Activated naive CD4-positive, alpha-beta T cell treated with anti-CD3 and anti-CD28 coated beads, Interleukin-2, amount 50 U/mL, for 24 hours (primary cell): Measurements from ENCODE around the gene CD82.
"Not testable (repeated sequence)": the region's sequence is repeated elsewhere in the genome, so short reads cannot be mapped to it uniquely, and the experiment has no call there.

Experiments used
- H3K27ac Mint-ChIP-seq: one replicate; pipeline ENCODE4 v1.8.0; 2021; ENCODE audit warnings: mild to moderate bottlenecking, mixed read lengths
- H3K27me3 Mint-ChIP-seq: one replicate; pipeline ENCODE4 v1.8.0; 2021; ENCODE audit warnings: mixed read lengths
- H3K36me3 Mint-ChIP-seq: one replicate; pipeline ENCODE4 v1.8.0; 2021; ENCODE audit warnings: mixed read lengths
- H3K4me1 Mint-ChIP-seq: one replicate; pipeline ENCODE4 v1.8.0; 2021; ENCODE audit warnings: mixed read lengths
- H3K4me3 Mint-ChIP-seq: one replicate; pipeline ENCODE4 v1.8.0; 2021; ENCODE audit warnings: mild to moderate bottlenecking, mixed read lengths
- H3K9me3 Mint-ChIP-seq: one replicate; pipeline ENCODE4 v1.8.0; 2021; ENCODE audit warnings: mixed read lengths

CD82 gene

GRCh38 chr11:44548032-44548695 is 17.3 kb upstream of the CD82 start:
- Mint-ChIP-seq H3K4me3 (no peak overlapping the region), H3K4me1 (no peaks in the 10 kb centered on the region), H3K27ac (no peak overlapping the region), H3K27me3 (no peaks in the 10 kb centered on the region), H3K9me3 (no peaks in the 10 kb centered on the region), H3K36me3 (no peaks in the 10 kb centered on the region)

- H3K4me3 Mint-ChIP-seq, H3K36me3 Mint-ChIP-seq, H3K4me1 Mint-ChIP-seq: not testable (repeated sequence)
Observed at GRCh38 chr11:44548961-44549749, 16.3 kb upstream of the CD82 start.

GRCh38 chr11:44550123-44550522 is 15.3 kb upstream of the CD82 start:
- Mint-ChIP-seq H3K4me3 (no peak overlapping the region), H3K36me3 (no peaks in the 10 kb centered on the region), H3K27ac (no peak overlapping the region), H3K27me3 (no peaks in the 10 kb centered on the region), H3K4me1 (no peaks in the 10 kb centered on the region), H3K9me3 (no peaks in the 10 kb centered on the region)

More at GRCh38 chr11:44548961-44549749, 16.3 kb upstream of the CD82 start:
- H3K9me3 Mint-ChIP-seq, H3K27ac Mint-ChIP-seq, H3K27me3 Mint-ChIP-seq: not testable (repeated sequence)

GRCh38 chr11:44551456-44552139 is 13.9 kb upstream of the CD82 start:
- Mint-ChIP-seq H3K27ac (no peak overlapping the region), H3K9me3 (no peaks in the 10 kb centered on the region), H3K4me1 (peaks cover under 1% of the 10 kb centered on the region), H3K4me3 (no peak overlapping the region), H3K36me3 (no peaks in the 10 kb centered on the region), H3K27me3 (no peaks in the 10 kb centered on the region)

- Mint-ChIP-seq H3K36me3 (no peaks in the 10 kb centered on the region), H3K9me3 (no peaks in the 10 kb centered on the region), H3K4me3 (no peak overlapping the region)
Observed at GRCh38 chr11:44555031-44555800, 10.2 kb upstream of the CD82 start.

GRCh38 chr11:44556735-44557409 is 8.6 kb upstream of the CD82 start:
- H3K9me3 Mint-ChIP-seq, result no peaks in the 10 kb centered on the region
- H3K36me3 Mint-ChIP-seq, result no peaks in the 10 kb centered on the region
- no peaks in the 10 kb centered on the region for H3K27me3 Mint-ChIP-seq
- no peak overlapping the region for H3K27ac Mint-ChIP-seq
- H3K4me1 Mint-ChIP-seq, result peaks cover 29% of the 10 kb centered on the region
- H3K4me3 Mint-ChIP-seq, result no peak overlapping the region

More at GRCh38 chr11:44555031-44555800, 10.2 kb upstream of the CD82 start:
- Mint-ChIP-seq H3K4me1 (peaks cover 16% of the 10 kb centered on the region), H3K27ac (no peak overlapping the region), H3K27me3 (no peaks in the 10 kb centered on the region)

GRCh38 chr11:44557464-44557863 is 8.0 kb upstream of the CD82 start:
- no peaks in the 10 kb centered on the region for H3K9me3 Mint-ChIP-seq
- H3K27ac Mint-ChIP-seq, result no peak overlapping the region
- H3K4me3 Mint-ChIP-seq, result no peak overlapping the region
- H3K36me3 Mint-ChIP-seq, result no peaks in the 10 kb centered on the region
- peaks cover 33% of the 10 kb centered on the region for H3K4me1 Mint-ChIP-seq
- H3K27me3 Mint-ChIP-seq, result no peaks in the 10 kb centered on the region

GRCh38 chr11:44559207-44559939 is 6.1 kb upstream of the CD82 start:
- Mint-ChIP-seq H3K27ac (peak overlapping the region; percentile 7), H3K4me3 (no peak overlapping the region), H3K4me1 (peaks cover 41% of the 10 kb centered on the region), H3K36me3 (no peaks in the 10 kb centered on the region), H3K27me3 (no peaks in the 10 kb centered on the region), H3K9me3 (no peaks in the 10 kb centered on the region)

GRCh38 chr11:44559940-44560300 is 5.5 kb upstream of the CD82 start:
- not testable (repeated sequence) for H3K27me3 Mint-ChIP-seq, H3K27ac Mint-ChIP-seq, H3K4me3 Mint-ChIP-seq, H3K9me3 Mint-ChIP-seq, H3K36me3 Mint-ChIP-seq
- peaks cover 45% of the 10 kb centered on the region for H3K4me1 Mint-ChIP-seq

- Mint-ChIP-seq H3K9me3 (no peaks in the 10 kb centered on the region), H3K27ac (no peak overlapping the region), H3K4me3 (no peak overlapping the region), H3K27me3 (no peaks in the 10 kb centered on the region), H3K4me1 (peaks cover 46% of the 10 kb centered on the region), H3K36me3 (peaks cover 3% of the 10 kb centered on the region)
Observed at GRCh38 chr11:44561275-44561805, 4.1 kb upstream of the CD82 start.

GRCh38 chr11:44561964-44562734 is 3.3 kb upstream of the CD82 start:
- H3K9me3 Mint-ChIP-seq, result no peaks in the 10 kb centered on the region
- peaks cover 42% of the 10 kb centered on the region for H3K4me1 Mint-ChIP-seq

GRCh38 chr11:44562845-44563460 is 2.5 kb upstream of the CD82 start:
- H3K27ac Mint-ChIP-seq, result peak overlapping the region; percentile 44

More at GRCh38 chr11:44561964-44562734, 3.3 kb upstream of the CD82 start:
- no peak overlapping the region for H3K27ac Mint-ChIP-seq
- H3K27me3 Mint-ChIP-seq, result no peaks in the 10 kb centered on the region
- peaks cover 7% of the 10 kb centered on the region for H3K36me3 Mint-ChIP-seq
- H3K4me3 Mint-ChIP-seq, result no peak overlapping the region

GRCh38 chr11:44563711-44564110 is 1.8 kb upstream of the CD82 start:
- H3K4me1 Mint-ChIP-seq, result peaks cover 54% of the 10 kb centered on the region
- no peaks in the 10 kb centered on the region for H3K9me3 Mint-ChIP-seq
- H3K27ac Mint-ChIP-seq, result peak overlapping the region; percentile 4
- H3K4me3 Mint-ChIP-seq, result no peak overlapping the region
- H3K27me3 Mint-ChIP-seq, result no peaks in the 10 kb centered on the region
- peaks cover 18% of the 10 kb centered on the region for H3K36me3 Mint-ChIP-seq

More at GRCh38 chr11:44562845-44563460, 2.5 kb upstream of the CD82 start:
- no peak overlapping the region for H3K4me3 Mint-ChIP-seq
- H3K9me3 Mint-ChIP-seq, result no peaks in the 10 kb centered on the region
- H3K4me1 Mint-ChIP-seq, result peaks cover 50% of the 10 kb centered on the region
- H3K27me3 Mint-ChIP-seq, result no peaks in the 10 kb centered on the region
- H3K36me3 Mint-ChIP-seq, result peaks cover 15% of the 10 kb centered on the region
